Stimulated activated CD8-positive, alpha-beta memory T cell treated with anti-CD3 and anti-CD28 coated beads, Interleukin-7, amount 100 ng/mL, for 4 hours (primary cell): ENCODE data around the gene NUTM1.
"Not testable (repeated sequence)": the region's sequence is repeated elsewhere in the genome, so short reads cannot be mapped to it uniquely, and the experiment has no call there.

ENCODE experiments used
- DNase-seq, 2 donors: peaks; one replicate each; pipeline ENCODE4 v3.0.0-alpha.2; 2020; ENCODE audit warnings: low read depth in 2 of 2

NUTM1 gene

DNA sequence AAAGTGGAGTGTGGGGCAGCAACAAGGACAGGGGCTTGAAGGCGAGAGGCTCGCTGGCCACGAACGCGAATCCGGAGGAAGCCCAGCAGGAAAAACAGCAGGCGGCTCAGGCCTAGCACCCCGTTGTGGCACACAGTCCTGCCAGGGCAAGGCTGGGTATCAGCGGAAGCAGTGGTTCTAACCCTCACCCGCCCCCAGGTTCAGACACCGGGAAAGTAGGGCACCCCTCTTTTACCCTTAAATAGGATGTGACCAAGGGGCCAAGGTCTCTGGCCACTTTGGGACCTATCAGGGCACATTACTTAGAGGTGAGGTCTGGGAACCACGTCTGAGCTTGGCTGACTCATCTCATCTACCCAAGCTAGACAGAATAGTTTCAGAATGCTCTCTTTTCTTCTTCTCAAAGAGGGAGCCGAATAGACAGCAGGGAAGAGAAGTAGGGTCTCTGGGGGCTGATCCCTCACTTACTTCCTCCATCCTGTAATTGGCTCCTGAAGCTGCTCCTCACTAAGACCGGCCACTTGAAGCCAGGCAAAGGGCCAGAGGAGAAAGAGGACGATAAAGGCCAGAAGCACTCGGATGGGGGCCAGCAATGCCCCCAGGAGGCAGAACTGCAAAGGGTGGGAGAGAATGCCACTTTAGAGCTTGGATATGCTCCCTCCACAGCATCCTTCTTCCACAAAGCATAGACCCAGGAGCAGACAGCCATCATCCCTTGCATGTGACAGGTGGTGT is 22.1 kb downstream of the NUTM1 start:
- peak in 1 of 2 donors; percentile 4 for DNase-seq

DNA sequence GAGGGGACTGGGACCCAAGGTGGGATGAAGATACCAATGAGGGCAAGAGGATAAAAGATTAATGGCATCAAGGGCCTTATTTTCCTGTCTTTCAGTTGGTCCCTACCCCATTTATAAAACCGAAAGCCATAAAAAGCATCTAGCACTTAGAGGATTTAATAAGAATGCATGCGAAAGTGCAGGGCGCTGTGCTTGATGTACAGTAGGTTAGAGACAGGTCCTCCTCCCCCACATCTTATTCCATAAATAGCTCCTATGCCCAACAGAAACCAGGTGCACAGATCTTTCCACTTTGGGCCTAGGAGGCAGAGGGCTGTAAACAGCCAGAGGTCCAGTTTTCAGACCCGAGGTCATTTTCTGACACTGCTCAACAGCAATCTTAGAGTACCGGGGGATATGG is 22.7 kb downstream of the NUTM1 start:
- no peak for DNase-seq

DNA sequence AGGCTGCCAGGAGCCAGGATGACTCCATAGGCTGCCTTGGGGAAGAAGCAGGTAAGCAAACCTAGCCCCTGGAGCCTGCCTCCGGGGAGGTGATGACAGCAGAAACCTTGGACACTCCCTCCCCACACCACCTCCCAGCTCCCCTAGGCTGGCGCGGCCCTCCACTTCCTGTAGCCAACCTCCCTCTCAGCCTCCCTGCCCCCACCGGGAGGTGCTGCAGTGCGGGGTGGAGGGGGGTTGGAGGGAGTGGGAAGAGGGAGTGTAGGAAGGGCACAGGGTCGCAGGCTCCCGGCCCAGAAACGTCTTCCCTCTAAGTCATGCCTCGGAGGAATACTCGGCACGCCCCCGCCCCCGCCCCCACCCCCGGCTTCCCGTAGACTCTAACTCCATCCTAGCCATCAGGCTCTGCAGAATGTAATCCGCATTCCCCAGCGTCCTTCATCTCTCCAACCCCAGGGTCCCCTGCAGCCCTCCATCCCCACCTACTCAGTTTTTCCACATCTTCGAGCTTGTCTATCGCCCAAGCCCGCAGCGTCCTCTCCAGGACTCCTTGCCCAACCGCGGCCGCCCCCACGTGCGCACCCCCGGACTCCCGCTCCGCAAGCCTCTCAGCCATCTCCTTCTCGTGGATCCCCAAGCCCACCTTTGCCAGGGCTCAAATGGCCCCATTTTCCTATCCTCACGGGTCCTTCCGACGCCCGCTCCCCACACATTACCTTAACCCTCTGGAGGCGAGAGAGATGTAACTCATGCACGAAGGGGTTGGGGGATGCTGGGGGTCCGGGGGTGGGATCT is 23.4 kb downstream of the NUTM1 start:
- peak in 1 of 2 donors; percentile 45 for DNase-seq

DNA sequence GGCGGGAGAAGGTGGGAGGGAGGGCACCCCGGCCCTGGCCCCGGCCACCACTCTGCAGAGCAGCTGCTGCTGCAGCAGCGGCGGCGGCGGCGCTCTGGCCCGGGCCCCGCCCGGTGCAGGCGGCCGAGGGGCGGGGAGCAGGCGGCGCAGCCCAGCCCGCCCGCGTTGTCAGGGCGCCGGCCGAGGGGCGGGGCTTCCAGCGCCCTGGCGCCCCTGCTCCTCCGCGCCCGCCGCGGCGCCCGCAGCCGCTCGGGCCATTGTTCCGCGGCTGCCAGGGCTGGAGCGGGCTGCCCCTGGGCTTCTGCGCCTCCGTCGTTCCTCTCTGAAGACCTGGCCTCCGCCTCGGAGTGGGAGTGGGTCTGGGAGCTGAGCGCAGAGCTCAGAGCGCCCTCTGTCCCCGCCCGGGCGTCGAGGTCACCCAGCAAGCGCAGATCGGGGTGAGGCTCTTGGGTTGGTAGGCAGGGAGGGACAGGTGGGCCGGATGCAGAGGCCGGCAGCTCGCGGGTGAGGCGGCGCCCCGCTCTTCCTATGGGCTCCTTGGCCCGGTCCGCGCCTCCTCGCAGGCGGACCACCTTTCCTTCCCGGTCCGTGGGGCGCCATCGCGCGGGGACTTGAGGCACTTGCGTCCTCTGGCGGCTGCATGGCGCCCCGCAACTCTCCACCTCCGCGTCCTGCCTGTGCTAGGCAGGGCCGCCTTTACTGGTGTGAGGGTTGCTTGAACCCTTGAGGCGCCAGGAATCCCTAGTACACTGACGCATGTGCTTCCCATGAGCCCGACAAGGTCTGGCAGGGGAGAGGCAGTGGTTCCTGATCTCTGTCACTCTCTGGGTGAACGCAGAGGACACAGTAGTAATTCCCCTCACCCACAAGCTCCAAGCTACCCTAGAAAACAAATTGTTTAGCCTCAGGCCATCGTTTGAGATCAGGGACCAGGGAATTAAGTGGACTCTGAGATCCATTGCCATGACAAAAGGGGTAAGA is 24.3 kb downstream of the NUTM1 start, which contains the start of gene LPCAT4:
Gene LPCAT4 (minus strand): TSS at position 96 of the 981 bp plus-strand sequence. CDS start 96 bp downstream, outside the sequence.
- peak; percentile 77 to 83 for DNase-seq

DNA sequence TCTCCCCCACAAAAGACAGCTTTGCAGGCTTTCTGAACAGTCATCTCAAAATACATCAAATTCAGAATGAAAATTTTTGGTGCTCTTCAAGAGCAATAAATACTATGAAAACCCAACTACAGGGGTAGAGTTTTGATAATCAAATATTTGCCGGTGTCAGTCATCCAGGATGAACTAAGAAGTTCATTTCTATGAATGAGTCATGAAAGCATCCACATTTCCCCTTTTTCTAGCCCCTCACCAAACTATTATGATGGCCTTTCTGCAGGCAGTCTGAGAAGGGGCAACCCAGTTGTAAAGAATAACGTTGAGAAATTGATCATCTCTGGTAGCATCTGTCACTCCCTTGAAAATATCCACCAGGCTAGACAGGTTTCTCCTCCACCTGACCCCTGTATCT is 27.0 kb downstream of the NUTM1 start:
- DNase-seq, result no peak

DNA sequence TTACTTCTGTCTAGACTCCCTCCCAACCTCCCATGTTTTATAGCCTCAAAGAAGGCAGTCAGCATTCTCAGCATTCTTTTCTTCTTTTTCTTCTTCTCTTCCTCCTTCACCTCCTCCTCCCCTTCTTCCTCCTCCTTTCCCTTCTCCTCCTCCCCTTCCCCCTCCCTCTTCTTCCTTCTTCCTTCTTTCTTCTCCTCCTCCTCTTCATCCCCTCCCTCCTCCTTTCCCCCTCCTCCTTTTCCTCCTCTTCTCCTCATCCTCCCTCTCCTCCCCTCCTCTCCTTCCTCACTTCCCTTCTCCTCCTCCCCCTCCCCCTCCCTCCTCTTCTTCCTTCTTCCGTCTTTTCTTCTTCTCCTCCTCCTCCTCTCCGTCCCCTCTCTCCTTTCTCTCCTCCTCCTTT is 27.5 kb downstream of the NUTM1 start:
- no peak for DNase-seq

DNA sequence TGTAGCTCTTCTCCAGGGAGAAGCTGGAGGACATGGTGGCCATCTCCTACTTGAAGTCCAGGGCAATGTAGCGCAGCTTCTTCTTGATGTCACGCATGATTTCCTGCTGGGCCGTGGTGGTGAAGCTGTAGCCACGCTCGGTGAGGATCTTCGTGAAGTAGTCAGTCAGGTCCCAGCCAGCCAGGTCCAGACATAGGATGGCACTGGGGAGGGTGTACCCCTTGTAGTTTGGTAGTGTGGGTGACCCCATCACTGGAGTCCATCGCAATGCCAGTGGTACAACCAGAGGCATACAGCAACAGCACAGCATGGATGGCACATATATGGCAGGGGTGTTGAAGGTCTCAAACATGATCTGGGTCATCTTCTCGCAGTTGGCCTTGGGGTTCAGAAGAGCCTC is 30.8 kb downstream of the NUTM1 start:
- no peak for DNase-seq

DNA sequence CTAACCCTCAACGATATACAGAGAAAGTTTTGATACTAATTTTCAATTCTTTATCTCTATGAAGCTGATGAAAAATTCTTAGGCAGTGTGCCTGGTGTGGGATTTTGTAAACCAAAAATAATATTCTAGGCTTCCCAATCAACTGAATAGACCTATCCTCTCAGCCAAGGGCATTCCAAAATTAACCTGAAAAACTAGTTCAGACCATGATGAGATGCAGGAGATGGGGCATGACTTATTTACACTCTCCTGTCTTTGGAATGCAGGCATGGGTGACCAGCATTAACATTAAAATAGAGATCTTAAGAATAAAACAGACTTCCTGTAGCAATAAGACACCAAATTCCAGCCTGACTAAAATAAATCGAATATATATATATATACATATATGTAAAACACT is 31.7 kb downstream of the NUTM1 start:
- DNase-seq, result no peak

DNA sequence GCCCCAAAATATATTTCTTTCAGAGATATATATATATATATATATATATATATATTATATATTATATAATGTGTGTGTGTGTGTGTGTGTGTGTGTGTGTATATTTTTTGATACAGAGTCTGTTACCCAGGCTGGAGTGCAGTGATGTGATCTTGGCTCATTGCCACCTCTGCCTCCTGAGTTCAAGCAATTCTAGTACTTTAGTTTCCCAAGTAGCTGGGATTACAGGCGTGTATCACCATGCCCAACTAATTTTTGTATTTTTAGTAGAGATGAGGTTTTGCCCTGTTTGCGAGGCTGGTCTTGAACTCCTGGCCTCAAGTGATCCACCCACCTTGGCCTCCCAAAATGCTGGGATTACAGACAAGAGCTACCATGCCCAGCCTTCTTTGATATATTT is 32.4 kb downstream of the NUTM1 start:
- not testable (repeated sequence) for DNase-seq

DNA sequence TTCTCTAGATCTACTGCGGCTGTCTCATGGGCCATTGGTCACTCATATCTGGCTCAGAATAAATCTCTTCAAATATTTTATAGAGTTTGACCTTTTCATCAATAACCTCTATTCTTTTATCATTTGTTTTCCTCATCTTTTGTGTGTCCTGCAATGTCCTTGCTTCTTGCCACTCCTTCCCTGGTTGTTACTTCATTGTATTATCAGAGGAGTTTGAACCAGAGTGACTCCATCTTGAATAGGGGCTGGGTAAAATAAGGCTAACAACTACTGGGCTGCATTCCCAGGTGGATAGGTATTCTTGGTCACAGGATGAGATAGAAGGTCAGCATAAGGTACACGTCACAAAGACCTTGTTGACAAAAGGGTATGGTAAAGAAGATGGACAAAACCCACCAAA is 33.7 kb downstream of the NUTM1 start:
- DNase-seq, result no peak

DNA sequence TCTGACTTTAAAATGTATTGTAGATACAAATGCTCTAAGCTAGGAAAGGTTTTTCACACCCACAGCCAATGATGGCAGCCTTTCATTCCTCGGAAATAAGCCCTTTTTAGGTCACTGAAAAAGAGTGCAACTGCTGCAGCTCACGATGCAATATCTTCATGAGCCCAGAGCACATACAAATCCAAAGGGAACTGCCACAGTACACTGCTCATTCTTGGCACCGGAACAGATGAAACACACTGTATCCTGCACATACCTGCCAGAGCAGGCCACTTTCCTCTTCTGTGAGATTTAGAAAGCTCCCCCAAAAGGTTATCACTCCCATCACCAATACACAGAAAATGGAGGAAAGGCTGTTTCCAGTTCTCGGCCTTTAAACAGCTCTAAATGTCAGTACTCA is 37.4 kb downstream of the NUTM1 start:
- DNase-seq, result not testable (repeated sequence)

DNA sequence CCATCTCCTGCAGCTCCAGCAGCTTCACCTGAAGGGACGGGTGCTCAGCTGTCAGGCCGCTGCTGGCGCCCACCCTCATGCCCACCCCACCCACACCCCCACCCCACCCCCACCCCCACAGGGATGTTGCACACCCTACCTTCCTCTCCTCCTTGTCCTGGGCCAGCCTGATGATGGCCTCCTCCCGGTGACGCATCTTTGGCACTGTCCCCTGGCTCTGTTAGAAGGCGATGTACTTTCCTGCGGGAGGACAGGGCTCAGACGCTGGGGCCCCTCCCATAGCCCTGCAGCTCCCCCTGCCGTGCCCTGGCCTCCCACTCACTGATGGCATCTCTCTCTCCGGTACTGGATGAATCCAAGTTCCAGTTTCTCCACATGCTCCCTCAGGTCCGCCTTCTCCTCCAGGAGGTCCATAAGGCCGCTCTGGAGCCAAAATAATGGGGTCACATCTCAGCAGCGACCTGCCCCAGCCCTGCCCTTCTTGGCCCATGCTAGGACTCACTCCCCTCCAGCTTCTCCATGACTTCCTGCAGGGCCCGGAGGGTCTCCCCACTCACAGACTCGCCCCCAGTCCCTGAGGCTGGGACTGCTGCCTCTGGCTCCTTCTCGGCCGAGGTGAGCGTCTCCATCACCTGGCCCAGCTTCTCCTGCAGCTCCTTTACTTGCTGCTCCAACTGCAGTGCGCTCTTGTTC is 38.9 kb downstream of the NUTM1 start:
- DNase-seq, result not testable (repeated sequence)

DNA sequence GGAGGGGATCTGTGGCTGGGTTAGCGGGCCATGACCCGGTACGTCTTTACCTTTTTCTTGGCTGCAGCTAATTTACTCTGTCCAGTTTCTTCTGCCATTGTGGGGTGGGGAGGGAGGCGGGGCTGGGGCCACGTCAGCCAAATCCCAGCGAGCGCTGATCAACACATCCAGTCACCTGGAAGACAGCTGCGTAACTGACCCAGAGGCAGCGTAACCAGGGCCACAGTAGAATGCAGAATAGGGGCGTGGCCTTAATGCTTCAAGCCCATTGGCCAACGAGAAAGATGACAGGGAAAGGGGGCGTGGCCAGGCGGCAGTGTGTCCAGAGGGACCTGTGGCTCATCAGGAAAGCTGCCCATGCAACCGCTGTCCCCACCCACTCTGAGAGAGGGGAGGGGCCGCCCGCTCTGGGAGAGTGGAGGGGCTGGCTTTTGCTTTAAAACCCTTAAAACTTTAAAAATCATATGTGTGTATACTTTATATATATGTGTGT is 46.5 kb downstream of the NUTM1 start:
- DNase-seq, result not testable (repeated sequence)

DNA sequence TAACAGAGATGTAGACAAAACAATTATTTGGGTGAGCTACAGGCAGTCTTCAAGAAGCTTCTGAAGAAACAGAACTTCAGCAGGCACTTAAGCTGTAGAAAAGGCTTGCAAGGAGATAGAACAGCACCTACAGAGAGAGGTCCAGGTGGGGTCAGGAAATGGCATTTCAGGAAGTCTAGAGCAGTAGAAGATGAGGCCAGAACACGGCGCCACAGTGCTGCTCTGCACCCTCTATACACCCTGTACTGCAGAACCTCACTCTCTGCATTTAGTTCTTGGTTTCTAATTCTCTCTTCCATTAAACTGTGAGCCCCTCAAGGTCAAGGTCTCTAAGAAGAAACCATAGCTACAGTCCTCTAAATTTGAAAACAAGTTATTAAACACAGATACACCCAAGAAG is 49.9 kb downstream of the NUTM1 start:
- not testable (repeated sequence) for DNase-seq

DNA sequence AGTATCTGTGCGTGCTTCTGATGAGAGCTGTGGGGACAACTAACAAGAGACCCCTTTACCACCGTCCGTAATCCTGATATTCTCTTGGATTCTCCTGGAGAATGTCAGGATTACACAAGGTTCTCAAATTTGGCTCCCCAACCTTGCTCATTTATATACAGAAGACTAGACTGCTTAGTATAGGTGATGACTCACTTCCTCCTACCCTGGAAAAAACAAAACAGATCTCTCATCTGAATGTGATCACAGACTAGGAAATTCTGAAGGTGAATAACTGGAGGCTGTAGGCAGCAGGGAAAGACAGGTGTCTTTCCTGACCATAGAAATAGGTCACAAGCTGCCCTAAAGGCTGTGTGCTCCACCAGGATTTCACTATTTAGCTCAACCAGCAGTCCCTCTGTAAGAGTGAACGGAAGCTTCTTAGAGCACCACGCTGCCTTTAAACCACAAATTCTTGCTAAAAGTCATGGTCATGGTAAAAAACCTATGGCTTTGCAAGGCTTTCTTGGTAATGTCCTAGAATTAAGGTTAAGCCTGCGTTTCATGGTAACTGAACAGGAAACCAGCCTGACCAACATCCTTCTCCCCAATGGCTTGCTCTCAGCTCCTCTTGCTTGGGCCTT is 54.6 kb downstream of the NUTM1 start:
- not testable (repeated sequence) for DNase-seq

DNA sequence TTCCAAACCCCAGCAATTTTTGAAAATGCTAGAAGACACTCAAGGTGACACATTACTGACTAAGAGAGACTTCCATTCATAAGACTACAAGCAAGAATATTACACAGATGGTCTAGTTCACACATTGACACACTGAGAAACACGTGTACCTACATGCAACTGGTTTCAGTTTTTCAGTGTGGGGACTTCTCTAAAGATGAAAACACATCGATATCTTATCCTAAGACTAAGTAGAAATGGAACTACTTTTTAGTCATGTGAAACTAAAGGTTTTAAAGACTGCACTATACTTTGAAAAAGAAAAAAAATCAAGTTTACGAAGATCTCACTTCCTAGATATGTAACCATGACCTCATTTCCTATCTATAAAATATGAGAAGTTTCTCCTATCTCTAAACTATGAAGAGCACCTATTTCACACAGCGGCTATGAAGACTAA is 60.1 kb downstream of the NUTM1 start:
- DNase-seq, result not testable (repeated sequence)

DNA sequence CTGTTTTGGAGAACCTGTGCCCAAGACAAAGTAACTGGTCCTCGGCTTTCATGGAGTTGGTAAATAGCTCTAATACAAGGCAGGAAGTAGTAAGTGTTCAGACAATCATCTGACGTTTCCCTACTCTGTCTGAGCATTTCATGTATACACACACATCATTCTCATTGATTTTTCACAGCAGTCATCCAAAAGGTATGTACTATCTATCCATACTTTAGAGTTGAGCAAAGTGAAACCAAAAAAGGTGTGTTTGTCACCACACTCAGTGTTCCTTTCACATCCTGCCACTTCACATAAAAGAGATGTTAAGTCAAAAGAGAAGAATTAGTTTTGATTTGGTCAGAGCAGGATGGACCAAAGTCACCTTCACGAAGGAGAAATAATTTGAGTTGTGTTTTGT is 60.8 kb downstream of the NUTM1 start:
- DNase-seq, result not testable (repeated sequence)
